HepG2 (cell line): Measurements from ENCODE around the gene ZNF587B. TPM values are rescaled to one million over a fixed set of nuclear protein-coding genes. Genes with fewer than 3 reads are reported as not detected.

Source experiments
- BCL6 ChIP-seq: IDR thresholded peaks from 2 replicates; pipeline ENCODE4 v1.6.1; 2016; ENCODE audit warnings: missing genetic modification reagents, missing compliant biosample characterization
- ELF4 ChIP-seq: sonication (generic); formaldehyde crosslinking; IDR thresholded peaks from 2 replicates; pipeline ENCODE4 v1.5.0; 2020; ENCODE audit warnings: missing genetic modification reagents, mild to moderate bottlenecking, moderate library complexity, borderline replicate concordance
- FIP1L1 ChIP-seq: fragments of 200-400 bp; formaldehyde crosslinking; IDR thresholded peaks from 2 replicates; pipeline ENCODE4 v1.6.1; 2018; ENCODE audit warnings: low read depth, mild to moderate bottlenecking, low read length, moderate library complexity, borderline replicate concordance; ENCODE audit not compliant: insufficient read depth
- GATA4 ChIP-seq: sonication (generic); IDR thresholded peaks from 2 replicates; pipeline ENCODE4 v1.6.1; 2016; ENCODE audit warnings: antibody characterized with exemption, low read depth, borderline replicate concordance
- MIXL1 ChIP-seq: IDR thresholded peaks from 2 replicates; pipeline ENCODE4 v1.6.1; 2016
- NBN ChIP-seq: fragments of 450-650 bp; conservative IDR thresholded peaks from 2 replicates; pipeline ENCODE4 v1.6.1; 2017
- NFE2L1 ChIP-seq: sonication (generic); formaldehyde crosslinking; IDR thresholded peaks from 2 replicates; pipeline ENCODE4 v1.4.0; 2020; ENCODE audit warnings: missing genetic modification reagents, mild to moderate bottlenecking, borderline replicate concordance
- PPARG ChIP-seq: conservative IDR thresholded peaks from 2 replicates; pipeline ENCODE4 v1.6.1; 2016; ENCODE audit warnings: missing biosample characterization, missing genetic modification reagents
- RXRA ChIP-seq: sonication (generic); formaldehyde crosslinking; IDR thresholded peaks from 2 replicates; pipeline ENCODE4 v1.5.1; 2020; ENCODE audit warnings: missing genetic modification reagents
- TAF1 ChIP-seq: sonication (generic); formaldehyde crosslinking; IDR thresholded peaks from 2 replicates; pipeline ENCODE4 v1.4.0; 2020; ENCODE audit warnings: missing genetic modification reagents
- ZFX ChIP-seq: sonication (generic); formaldehyde crosslinking; IDR thresholded peaks from 2 replicates; pipeline ENCODE4 v1.4.0; 2020; ENCODE audit warnings: mild to moderate bottlenecking, low read depth, missing genetic modification reagents, moderate library complexity
- ZFY ChIP-seq: sonication (generic); formaldehyde crosslinking; IDR thresholded peaks from 2 replicates; pipeline ENCODE4 v1.4.0; 2020; ENCODE audit warnings: missing genetic modification reagents
- ZMYM4 ChIP-seq: sonication (generic); formaldehyde crosslinking; IDR thresholded peaks from 2 replicates; pipeline ENCODE4 v1.8.1; 2023; ENCODE audit warnings: mild to moderate bottlenecking, missing genetic modification reagents
- ZNF331 ChIP-seq: sonication (generic); formaldehyde crosslinking; IDR thresholded peaks from 2 replicates; pipeline ENCODE4 v1.4.0; 2020; ENCODE audit warnings: missing genetic modification reagents
- ZNF343 ChIP-seq: sonication (generic); formaldehyde crosslinking; IDR thresholded peaks from 2 replicates; pipeline ENCODE4 v1.4.0; 2020; ENCODE audit warnings: mild to moderate bottlenecking, missing genetic modification reagents
- polyA plus RNA-seq, 8 experiments: library from polyadenylated mRNA; depleted of rRNA in 3 of 8; stranded (reverse) in 7 of 8; unstranded in 1 of 8; fragments of >200 nt; fragmentation: Illumina TruSeq in 4 of 8; extraction: Trizol in 4 of 8; gene quantifications; 2 replicates each; pipeline versions ENCODE4 v1.2.1 to v1.2.3, GENCODE V29; 2011 to 2016; ENCODE audit warnings: low read depth in 4 of 8, missing spikeins in 1 of 8, mixed read lengths in 1 of 8; ENCODE audit not compliant: insufficient read depth in 1 of 8
- total RNA-seq, 5 experiments: library from RNA; depleted of rRNA; stranded (reverse); fragments of >200 nt; fragmentation: Illumina TruSeq; extraction: Trizol; gene quantifications; 2 replicates each; pipeline ENCODE4 v1.2.3, GENCODE V29; 2016; ENCODE audit warnings: low read depth in 1 of 5
- TF ChIP-seq, protein P1 (sequence below): sonication (generic); formaldehyde crosslinking; IDR thresholded peaks from 2 replicates; pipeline ENCODE4 v1.5.0; 2020; ENCODE audit warnings: mild to moderate bottlenecking, missing genetic modification reagents
- TF ChIP-seq, protein P2 (sequence below): sonication (generic); formaldehyde crosslinking; IDR thresholded peaks from 2 replicates; pipeline ENCODE4 v1.8.0; 2022; ENCODE audit warnings: missing genetic modification reagents, mild to moderate bottlenecking, borderline replicate concordance
- TF ChIP-seq, protein P3 (sequence below): IDR thresholded peaks from 2 replicates; pipeline ENCODE4 v1.6.1; 2012; ENCODE audit warnings: inconsistent platforms
- TF ChIP-seq, protein P4 (sequence below): sonication (generic); formaldehyde crosslinking; IDR thresholded peaks from 2 replicates; pipeline ENCODE4 v1.8.1; 2023; ENCODE audit warnings: missing genetic modification reagents, inconsistent platforms, borderline replicate concordance
- TF ChIP-seq, protein P5 (sequence below): sonication (generic); formaldehyde crosslinking; conservative IDR thresholded peaks from 2 replicates; pipeline ENCODE4 v1.8.0; 2022; ENCODE audit warnings: low read depth, missing genetic modification reagents
- TF ChIP-seq, protein P6 (sequence below), 2 experiments: fragments of 450-650 bp in 1 of 2; sonication (generic) in 1 of 2; formaldehyde crosslinking; IDR thresholded peaks; 2 replicates each; pipeline versions ENCODE4 v1.5.0 to v1.8.0; 2020 to 2022; ENCODE audit warnings: mild to moderate bottlenecking in 1 of 2, missing genetic modification reagents in 1 of 2

Gene ZNF587B
- total and polyA plus RNA-seq, 2 of the 13 experiments (the other 11 are each of a cell fraction or from before 2014, with no cell fraction given) = 5.2 to 29.9 TPM

DNA sequence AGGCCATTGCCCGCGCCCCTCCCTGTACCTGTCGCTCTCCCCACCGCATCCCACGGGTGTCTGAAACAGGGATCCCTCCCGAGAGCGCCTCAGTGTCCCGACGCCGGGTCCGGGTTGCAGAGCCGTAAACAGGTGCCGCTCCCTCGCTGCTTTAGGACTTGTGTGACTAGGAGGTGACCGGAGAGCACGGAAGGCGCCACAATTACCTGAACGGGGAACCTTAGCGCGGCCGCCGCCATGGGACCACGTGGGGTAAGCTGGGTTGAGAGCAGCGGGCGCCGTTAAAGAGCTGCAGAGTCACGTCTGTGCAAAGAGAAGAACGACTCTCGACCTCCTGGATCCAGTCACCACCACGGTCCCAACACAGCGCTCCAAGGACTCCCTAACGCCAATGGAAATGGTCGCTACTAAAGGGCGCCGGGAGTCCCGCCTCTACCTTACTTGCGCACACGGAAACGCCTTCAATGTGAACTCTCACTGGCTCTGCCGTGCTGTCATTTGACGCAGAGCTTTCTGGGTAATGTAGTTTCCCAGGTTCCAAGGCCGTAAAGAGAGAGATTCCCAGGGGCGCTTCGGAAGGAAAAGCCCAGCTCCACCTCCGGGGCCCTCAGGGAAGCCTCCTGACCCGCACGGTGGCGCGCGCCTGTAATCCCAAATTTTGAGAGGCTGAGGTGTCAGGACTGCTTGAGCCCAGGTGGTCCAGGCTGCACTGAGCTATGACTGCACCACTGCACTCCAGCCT lies 15.4 kb upstream of the ZNF587B start, which contains the start of gene ZNF552 (continued):
- TF ChIP-seq TAF1 = peak; percentile 83
- peak; percentile 39; the same call in 1 of the 2 replicates for TF ChIP-seq RXRA (CRISPR knock-in tag)
- TF ChIP-seq, protein P1, sequence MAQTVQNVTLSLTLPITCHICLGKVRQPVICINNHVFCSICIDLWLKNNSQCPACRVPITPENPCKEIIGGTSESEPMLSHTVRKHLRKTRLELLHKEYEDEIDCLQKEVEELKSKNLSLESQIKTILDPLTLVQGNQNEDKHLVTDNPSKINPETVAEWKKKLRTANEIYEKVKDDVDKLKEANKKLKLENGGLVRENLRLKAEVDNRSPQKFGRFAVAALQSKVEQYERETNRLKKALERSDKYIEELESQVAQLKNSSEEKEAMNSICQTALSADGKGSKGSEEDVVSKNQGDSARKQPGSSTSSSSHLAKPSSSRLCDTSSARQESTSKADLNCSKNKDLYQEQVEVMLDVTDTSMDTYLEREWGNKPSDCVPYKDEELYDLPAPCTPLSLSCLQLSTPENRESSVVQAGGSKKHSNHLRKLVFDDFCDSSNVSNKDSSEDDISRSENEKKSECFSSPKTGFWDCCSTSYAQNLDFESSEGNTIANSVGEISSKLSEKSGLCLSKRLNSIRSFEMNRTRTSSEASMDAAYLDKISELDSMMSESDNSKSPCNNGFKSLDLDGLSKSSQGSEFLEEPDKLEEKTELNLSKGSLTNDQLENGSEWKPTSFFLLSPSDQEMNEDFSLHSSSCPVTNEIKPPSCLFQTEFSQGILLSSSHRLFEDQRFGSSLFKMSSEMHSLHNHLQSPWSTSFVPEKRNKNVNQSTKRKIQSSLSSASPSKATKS = no peak
- TF ChIP-seq, protein P2, sequence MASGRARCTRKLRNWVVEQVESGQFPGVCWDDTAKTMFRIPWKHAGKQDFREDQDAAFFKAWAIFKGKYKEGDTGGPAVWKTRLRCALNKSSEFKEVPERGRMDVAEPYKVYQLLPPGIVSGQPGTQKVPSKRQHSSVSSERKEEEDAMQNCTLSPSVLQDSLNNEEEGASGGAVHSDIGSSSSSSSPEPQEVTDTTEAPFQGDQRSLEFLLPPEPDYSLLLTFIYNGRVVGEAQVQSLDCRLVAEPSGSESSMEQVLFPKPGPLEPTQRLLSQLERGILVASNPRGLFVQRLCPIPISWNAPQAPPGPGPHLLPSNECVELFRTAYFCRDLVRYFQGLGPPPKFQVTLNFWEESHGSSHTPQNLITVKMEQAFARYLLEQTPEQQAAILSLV = 0 out of 2 replicates have a peak, but pooled peaks have one; percentile 54
- no peak for TF ChIP-seq FIP1L1
- TF ChIP-seq, protein P3, sequence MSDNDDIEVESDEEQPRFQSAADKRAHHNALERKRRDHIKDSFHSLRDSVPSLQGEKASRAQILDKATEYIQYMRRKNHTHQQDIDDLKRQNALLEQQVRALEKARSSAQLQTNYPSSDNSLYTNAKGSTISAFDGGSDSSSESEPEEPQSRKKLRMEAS = peak; percentile 51; the same call in 1 of the 2 replicates
- TF ChIP-seq NBN = no peak
- peak; percentile 11; the same call in 1 of the 2 replicates for TF ChIP-seq MIXL1 (CRISPR knock-in tag)
- 0 out of 2 replicates have a peak, but pooled peaks have one; percentile 46 for TF ChIP-seq GATA4
- 0 out of 2 replicates have a peak, but pooled peaks have one; percentile 77 for TF ChIP-seq NFE2L1 (CRISPR knock-in tag)
- TF ChIP-seq BCL6 (CRISPR knock-in tag) = 0 out of 2 replicates have a peak, but pooled peaks have one; percentile 35
- peak; percentile 25 for TF ChIP-seq ZMYM4 (CRISPR knock-in tag)
- TF ChIP-seq ZFX (CRISPR knock-in tag) = peak; percentile 39
- peak; percentile 91 for TF ChIP-seq ELF4 (CRISPR knock-in tag)
- TF ChIP-seq, protein P4, sequence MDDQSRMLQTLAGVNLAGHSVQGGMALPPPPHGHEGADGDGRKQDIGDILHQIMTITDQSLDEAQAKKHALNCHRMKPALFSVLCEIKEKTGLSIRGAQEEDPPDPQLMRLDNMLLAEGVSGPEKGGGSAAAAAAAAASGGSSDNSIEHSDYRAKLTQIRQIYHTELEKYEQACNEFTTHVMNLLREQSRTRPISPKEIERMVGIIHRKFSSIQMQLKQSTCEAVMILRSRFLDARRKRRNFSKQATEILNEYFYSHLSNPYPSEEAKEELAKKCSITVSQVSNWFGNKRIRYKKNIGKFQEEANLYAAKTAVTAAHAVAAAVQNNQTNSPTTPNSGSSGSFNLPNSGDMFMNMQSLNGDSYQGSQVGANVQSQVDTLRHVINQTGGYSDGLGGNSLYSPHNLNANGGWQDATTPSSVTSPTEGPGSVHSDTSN = peak; percentile 77; the same call in 1 of the 2 replicates
- TF ChIP-seq, protein P5, sequence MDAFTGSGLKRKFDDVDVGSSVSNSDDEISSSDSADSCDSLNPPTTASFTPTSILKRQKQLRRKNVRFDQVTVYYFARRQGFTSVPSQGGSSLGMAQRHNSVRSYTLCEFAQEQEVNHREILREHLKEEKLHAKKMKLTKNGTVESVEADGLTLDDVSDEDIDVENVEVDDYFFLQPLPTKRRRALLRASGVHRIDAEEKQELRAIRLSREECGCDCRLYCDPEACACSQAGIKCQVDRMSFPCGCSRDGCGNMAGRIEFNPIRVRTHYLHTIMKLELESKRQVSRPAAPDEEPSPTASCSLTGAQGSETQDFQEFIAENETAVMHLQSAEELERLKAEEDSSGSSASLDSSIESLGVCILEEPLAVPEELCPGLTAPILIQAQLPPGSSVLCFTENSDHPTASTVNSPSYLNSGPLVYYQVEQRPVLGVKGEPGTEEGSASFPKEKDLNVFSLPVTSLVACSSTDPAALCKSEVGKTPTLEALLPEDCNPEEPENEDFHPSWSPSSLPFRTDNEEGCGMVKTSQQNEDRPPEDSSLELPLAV (CRISPR knock-in tag) = no peak
- peak; percentile 77; the same call in 1 of the 2 replicates for TF ChIP-seq ZNF343
- TF ChIP-seq ZNF331 (CRISPR knock-in tag) = peak; percentile 21; the same call in 1 of the 2 replicates
- no peak for TF ChIP-seq PPARG
- TF ChIP-seq, protein P6, sequence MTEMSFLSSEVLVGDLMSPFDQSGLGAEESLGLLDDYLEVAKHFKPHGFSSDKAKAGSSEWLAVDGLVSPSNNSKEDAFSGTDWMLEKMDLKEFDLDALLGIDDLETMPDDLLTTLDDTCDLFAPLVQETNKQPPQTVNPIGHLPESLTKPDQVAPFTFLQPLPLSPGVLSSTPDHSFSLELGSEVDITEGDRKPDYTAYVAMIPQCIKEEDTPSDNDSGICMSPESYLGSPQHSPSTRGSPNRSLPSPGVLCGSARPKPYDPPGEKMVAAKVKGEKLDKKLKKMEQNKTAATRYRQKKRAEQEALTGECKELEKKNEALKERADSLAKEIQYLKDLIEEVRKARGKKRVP (CRISPR knock-in tag; IDR thresholded peaks at IDR 0.05) = no peak
- TF ChIP-seq ZFY (CRISPR knock-in tag) = peak; percentile 72
